Esophagus (tissue), 2 donors: Measurements from ENCODE around the gene ADARB2. TPM values are rescaled to one million over a fixed set of nuclear protein-coding genes. Genes with fewer than 3 reads are reported as not detected.

Experiments used
- H3K27ac ChIP-seq, 2 donors: one replicate each; pipeline ENCODE4 v1.5.1; 2013; ENCODE audit warnings: low read depth in 2 of 2, mild to moderate bottlenecking in 2 of 2, inconsistent platforms in 1 of 2, low read length in 1 of 2, moderate library complexity in 1 of 2
- H3K27me3 ChIP-seq, 2 donors: one replicate each; pipeline ENCODE4 v1.6.1; 2013; ENCODE audit warnings: low read length in 2 of 2, control low read depth in 1 of 2, mild to moderate bottlenecking in 1 of 2; ENCODE audit not compliant: insufficient read depth in 2 of 2, control insufficient read depth in 1 of 2
- H3K36me3 ChIP-seq, 2 donors: one replicate each; pipeline ENCODE4 v1.6.1; 2013; ENCODE audit warnings: low read length in 1 of 2; ENCODE audit not compliant: control insufficient read depth in 2 of 2, insufficient read depth in 2 of 2
- H3K4me1 ChIP-seq, 2 donors: one replicate each; pipeline ENCODE4 v1.6.1; 2013; ENCODE audit warnings: low read length in 1 of 2; ENCODE audit not compliant: control insufficient read depth in 2 of 2, insufficient read depth in 2 of 2
- H3K4me3 ChIP-seq, 2 donors: one replicate each; pipeline ENCODE4 v1.5.1; 2013; ENCODE audit warnings: low read length in 2 of 2, mild to moderate bottlenecking in 2 of 2, low read depth in 1 of 2, moderate library complexity in 1 of 2
- H3K9me3 ChIP-seq, 2 donors: one replicate each; pipeline ENCODE4 v1.6.1; 2013; ENCODE audit warnings: mild to moderate bottlenecking in 2 of 2, low read depth in 1 of 2, low read length in 1 of 2, moderate library complexity in 1 of 2; ENCODE audit not compliant: control insufficient read depth in 2 of 2, insufficient read depth in 1 of 2
- WGBS, 2 donors: extraction: QIAGEN DNeasy Blood & Tissue Kit; methylation state at CpG; one replicate each; pipeline ENCODE4 v1.1.7; 2013; 5-methylcytosine and 5-hydroxymethylcytosine counted together
- polyA plus RNA-seq, 2 donors: library from polyadenylated mRNA; stranded (reverse); fragments of 200-250 nt; gene quantifications; one replicate each; pipeline ENCODE4 v1.2.3, GENCODE V29; 2013
- donor health status: healthy with polysubstance abuse.
- donor health status: Bipolar disorder and iron deficiency.

Gene ADARB2
- polyA plus RNA-seq, 2 donors, result 0.33 to 0.65 TPM

DNA sequence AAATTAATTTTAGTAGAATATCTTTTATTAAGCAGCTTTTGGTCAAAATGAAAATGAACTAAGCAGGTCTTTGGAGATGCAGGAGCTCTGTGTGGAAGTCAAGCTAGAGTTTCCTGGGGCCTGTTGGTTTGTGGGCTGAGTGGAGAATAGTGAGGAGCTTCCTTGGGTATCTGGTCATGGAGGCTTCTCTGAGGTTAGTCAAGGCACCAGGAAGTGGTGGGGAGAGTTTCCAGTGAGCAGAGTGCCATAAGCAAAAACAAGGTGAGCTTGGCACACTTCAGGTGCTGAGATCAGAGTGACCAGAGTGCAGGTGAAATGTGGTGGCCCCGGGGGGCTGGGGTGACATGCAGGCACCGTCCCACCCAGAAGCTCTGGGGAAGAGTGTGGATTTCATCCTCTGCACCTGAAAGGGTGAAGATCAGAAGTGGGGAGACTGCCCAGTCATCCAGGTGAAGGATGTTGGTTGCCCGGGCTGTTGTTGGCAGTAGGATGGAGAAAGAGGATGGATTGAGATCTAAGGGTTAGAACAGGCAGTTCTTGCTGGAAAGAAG lies 603.8 kb downstream of the ADARB2 start:
- Histone ChIP-seq H3K9me3 (peaks cover 2 to 4% of the 10 kb centered on the region in 2 donors), H3K27ac (no peak overlapping the region), H3K4me3 (no peak overlapping the region), H3K36me3 (peaks cover 12 to 30% of the 10 kb centered on the region in 2 donors), H3K27me3 (no peaks in the 10 kb centered on the region), H3K4me1 (no peaks in the 10 kb centered on the region)
- WGBS, 2 donors, result 95 to 98% methylated on average over 3 of the region's 3 CpGs

DNA sequence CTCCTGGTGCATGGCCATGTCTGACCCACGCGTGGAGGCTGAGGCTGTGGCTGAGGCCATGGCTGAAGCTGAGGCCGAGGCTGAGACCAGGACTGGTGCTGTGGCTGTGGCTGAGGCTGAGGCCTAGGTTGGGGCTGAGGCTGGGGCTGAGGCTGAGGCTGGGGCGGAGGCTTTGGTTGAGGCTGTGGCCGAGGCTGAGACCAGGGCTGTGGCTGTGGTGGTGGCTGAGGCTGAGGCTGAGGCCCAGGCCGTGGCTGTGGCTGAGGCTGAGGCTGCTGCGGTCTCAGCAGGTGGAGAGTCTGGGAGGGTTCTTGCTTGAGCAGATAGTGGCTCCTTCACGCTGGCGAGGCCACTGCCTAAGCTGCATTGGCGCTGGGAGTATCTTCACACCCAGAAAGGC lies 604.7 kb downstream of the ADARB2 start:
- Histone ChIP-seq H3K4me3 (no peak overlapping the region), H3K4me1 (no peaks in the 10 kb centered on the region), H3K27ac (no peak overlapping the region), H3K36me3 (peaks cover 12 to 31% of the 10 kb centered on the region in 2 donors), H3K9me3 (no peaks in the 10 kb centered on the region), H3K27me3 (no peaks in the 10 kb centered on the region)
- WGBS, 2 donors, result 77 to 83% methylated on average over 7 to 10 of the region's 10 CpGs

DNA sequence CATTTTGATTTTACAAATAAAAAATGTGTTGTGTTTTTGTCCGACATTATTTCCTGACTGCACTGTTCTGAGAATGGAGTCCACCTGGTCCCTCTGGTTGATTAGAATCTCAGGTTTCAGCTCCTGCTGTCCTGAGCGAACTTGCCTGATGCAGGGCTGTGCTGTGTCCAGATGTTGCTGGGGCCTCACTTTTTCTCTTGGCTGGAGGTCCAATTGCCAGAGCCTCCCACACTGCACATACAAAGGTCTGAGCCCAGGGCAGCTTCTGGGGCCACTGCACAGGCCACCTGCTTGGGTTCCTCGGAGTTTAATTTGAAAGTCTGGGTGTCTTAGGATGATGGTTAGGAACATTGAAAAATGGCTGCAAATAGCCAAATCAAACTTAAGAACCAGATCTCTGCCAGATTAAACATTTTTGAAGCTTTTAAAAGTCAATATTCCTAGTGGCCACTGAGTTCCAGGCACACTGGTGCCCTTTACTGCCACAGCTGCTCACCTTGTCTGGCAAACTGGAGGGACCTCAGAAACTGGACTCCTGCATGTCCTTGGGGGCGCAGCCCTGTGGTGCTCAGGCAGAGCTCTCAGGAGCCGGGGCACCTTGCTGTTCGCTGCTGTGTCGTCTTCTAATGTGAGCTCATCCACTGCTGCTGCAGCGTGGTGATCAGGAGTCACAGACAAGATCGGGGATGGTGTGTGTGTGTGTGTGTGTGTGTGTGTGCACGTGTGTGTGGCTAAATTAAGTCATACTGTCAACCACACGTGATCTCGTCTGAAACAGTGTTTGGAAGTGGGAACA lies 606.1 kb downstream of the ADARB2 start:
- Histone ChIP-seq H3K4me1 (no peaks in the 10 kb centered on the region), H3K9me3 (no peaks in the 10 kb centered on the region), H3K36me3 (peaks cover 12 to 34% of the 10 kb centered on the region in 2 donors), H3K27me3 (no peaks in the 10 kb centered on the region), H3K27ac (no peak overlapping the region), H3K4me3 (no peak overlapping the region)
- 95% methylated on average over 12 of the region's 12 CpGs for WGBS, 2 donors

DNA sequence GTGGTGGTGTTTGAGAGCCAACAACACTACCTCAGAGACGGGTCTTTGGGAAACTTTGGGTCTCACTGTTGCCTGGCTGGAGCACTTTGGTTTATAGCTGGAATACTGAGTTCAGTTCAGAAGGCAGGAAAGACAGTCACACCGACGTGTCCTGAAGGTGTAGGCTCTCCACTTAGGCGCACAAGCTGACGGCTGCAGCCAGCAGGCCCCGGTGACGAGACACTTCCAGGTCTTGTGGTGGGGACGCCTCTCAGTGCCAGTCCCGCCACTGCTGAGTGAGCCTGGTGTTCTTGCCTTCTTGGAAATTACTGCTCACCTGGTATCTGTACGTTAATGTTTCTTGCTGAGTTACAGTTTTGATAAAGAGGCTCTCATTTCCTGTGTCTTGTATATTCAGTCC lies 607.1 kb downstream of the ADARB2 start:
- WGBS, 2 donors, result 95 to 99% methylated on average over 10 of the region's 10 CpGs
- Histone ChIP-seq H3K36me3 (peaks cover 15 to 38% of the 10 kb centered on the region in 2 donors), H3K4me3 (no peak overlapping the region)

DNA sequence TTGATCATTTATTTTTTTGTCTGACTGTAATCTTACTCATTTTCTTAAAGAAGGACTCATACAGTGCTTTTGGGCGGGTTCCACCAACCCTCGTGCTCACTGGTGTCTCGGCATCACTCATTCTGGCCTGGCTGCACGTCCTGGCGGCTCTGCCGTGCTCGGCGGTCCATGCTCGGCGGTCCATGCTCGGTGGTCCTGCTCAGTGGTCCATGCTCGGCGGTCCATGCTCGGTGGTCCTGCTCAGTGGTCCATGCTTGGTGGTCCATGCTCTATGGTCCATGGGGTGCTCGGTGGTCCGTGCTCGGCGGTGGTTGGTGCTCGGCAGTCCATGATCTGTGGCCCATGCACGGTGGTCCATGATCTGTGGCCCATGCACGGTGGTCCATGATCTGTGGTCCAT lies 608.7 kb downstream of the ADARB2 start:
- 97 to 98% methylated on average over 21 of the region's 21 CpGs for WGBS, 2 donors
- Histone ChIP-seq H3K4me1 (no peaks in the 10 kb centered on the region), H3K4me3 (no peak overlapping the region), H3K27me3 (no peaks in the 10 kb centered on the region), H3K9me3 (no peaks in the 10 kb centered on the region), H3K36me3 (peaks cover 15 to 51% of the 10 kb centered on the region in 2 donors), H3K27ac (no peak overlapping the region)

More for the DNA sequence above, 607.1 kb downstream of the ADARB2 start:
- no peaks in the 10 kb centered on the region for H3K4me1 ChIP-seq
- no peak overlapping the region for H3K27ac ChIP-seq
- no peaks in the 10 kb centered on the region for H3K9me3 ChIP-seq
- no peaks in the 10 kb centered on the region for H3K27me3 ChIP-seq

DNA sequence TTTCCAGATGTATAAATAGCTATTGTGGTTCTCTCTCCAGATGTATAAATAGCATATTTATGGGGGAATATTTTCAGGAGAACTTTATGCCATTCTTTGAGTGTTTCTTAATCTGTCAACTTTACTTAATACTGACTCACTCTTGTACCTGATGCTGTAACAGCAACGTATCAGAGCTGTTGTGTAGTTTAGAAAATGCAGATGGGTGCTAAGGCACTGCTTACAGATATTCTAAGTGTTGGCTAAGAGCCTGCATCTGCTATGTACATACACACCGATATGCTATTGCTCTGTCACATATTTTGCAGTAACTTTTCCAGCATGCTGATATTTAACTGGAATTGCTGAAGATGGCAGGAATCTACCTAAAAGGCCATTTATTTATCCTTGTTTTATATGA lies 609.2 kb downstream of the ADARB2 start:
- Histone ChIP-seq H3K27me3 (no peaks in the 10 kb centered on the region), H3K9me3 (no peaks in the 10 kb centered on the region), H3K4me1 (no peaks in the 10 kb centered on the region), H3K4me3 (no peak overlapping the region), H3K36me3 (peaks cover 15 to 53% of the 10 kb centered on the region in 2 donors), H3K27ac (no peak overlapping the region)
- 70 to 74% methylated on average over 2 of the region's 2 CpGs for WGBS, 2 donors

DNA sequence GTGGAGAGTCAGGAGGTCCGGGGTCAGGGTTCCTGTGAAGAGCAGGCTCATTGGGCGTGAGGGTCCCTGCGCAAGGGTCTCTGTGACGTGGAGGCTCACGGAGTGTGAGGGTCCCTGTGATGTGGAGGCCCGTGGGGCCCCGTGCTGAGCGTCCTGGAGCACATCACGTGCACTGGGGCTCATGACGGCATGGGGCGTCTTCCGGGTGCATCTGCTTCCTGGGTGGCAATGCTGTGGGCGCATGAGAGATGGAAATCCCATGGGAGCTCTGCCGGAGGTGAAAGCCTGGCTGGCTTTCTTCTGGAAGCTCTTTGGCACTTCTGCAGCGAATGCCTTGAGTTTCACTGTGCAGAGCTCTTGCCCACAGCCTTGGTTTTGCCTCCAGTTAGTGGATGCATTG lies 609.7 kb downstream of the ADARB2 start:
- H3K4me1 ChIP-seq, result no peaks in the 10 kb centered on the region
- H3K27ac ChIP-seq, result no peak overlapping the region
- no peaks in the 10 kb centered on the region for H3K27me3 ChIP-seq
- H3K9me3 ChIP-seq, result no peaks in the 10 kb centered on the region
- WGBS, 2 donors, result 92 to 94% methylated on average over 15 of the region's 15 CpGs
- no peak overlapping the region for H3K4me3 ChIP-seq
- H3K36me3 ChIP-seq, result peaks cover 15 to 51% of the 10 kb centered on the region in 2 donors
